H9 (cell line): ENCODE results near the gene TMEM244. TPM values are rescaled to one million over a fixed set of nuclear protein-coding genes. Genes with fewer than 3 reads are reported as not detected.

ENCODE experiments used
- DNase-seq: peaks from one replicate; pipeline ENCODE4 v3.0.0-alpha.2; 2017
- H2AFZ ChIP-seq: one replicate; pipeline ENCODE4 v1.6.1; 2013; ENCODE audit warnings: mild to moderate bottlenecking, low read length, control low read depth, moderate library complexity
- H2AK5ac ChIP-seq: 2 replicates; pipeline ENCODE4 v1.6.1; 2013; ENCODE audit warnings: low read length, control low read depth, mixed read lengths; ENCODE audit not compliant: insufficient read length
- H2BK120ac ChIP-seq: one replicate; pipeline ENCODE4 v1.6.1; 2013; ENCODE audit warnings: low read depth, mild to moderate bottlenecking, low read length, control low read depth, inconsistent platforms; ENCODE audit not compliant: poor library complexity, severe bottlenecking
- H2BK12ac ChIP-seq: 2 replicates; pipeline ENCODE4 v1.6.1; 2013; ENCODE audit warnings: low read length, control low read depth, mixed read lengths, low read depth; ENCODE audit not compliant: insufficient read length
- H2BK15ac ChIP-seq: 2 replicates; pipeline ENCODE4 v1.6.1; 2013; ENCODE audit warnings: low read depth, low read length, control low read depth
- H2BK20ac ChIP-seq: one replicate; pipeline ENCODE4 v1.6.1; 2013; ENCODE audit warnings: low read depth, mild to moderate bottlenecking, low read length, control low read depth, inconsistent platforms; ENCODE audit not compliant: poor library complexity, severe bottlenecking
- H2BK5ac ChIP-seq: 2 replicates; pipeline ENCODE4 v1.6.1; 2013; ENCODE audit warnings: low read length, control low read depth, mixed read lengths; ENCODE audit not compliant: insufficient read length
- H3K14ac ChIP-seq: 2 replicates; pipeline ENCODE4 v1.6.1; 2013; ENCODE audit warnings: low read length, control low read depth; ENCODE audit not compliant: insufficient read depth
- H3K18ac ChIP-seq: 2 replicates; pipeline ENCODE4 v1.6.1; 2013; ENCODE audit warnings: low read depth, mild to moderate bottlenecking, mixed read lengths, low read length, control low read depth; ENCODE audit not compliant: insufficient read length
- H3K23ac ChIP-seq: 2 replicates; pipeline ENCODE4 v1.6.1; 2013; ENCODE audit warnings: low read length, control low read depth, mixed read lengths, low read depth; ENCODE audit not compliant: insufficient read length
- H3K23me2 ChIP-seq: 2 replicates; pipeline ENCODE4 v1.6.1; 2013; ENCODE audit warnings: low read depth, mild to moderate bottlenecking, mixed read lengths, low read length, control low read depth; ENCODE audit not compliant: insufficient read length, poor library complexity, severe bottlenecking
- H3K27ac ChIP-seq: 2 replicates; pipeline ENCODE4 v1.5.1; 2013; ENCODE audit warnings: low read length, control low read depth, mixed read lengths, low read depth; ENCODE audit not compliant: insufficient read length
- H3K27me3 ChIP-seq: 2 replicates; pipeline ENCODE4 v1.6.1; 2013; ENCODE audit warnings: low read length, control low read depth, inconsistent platforms; ENCODE audit not compliant: insufficient read depth
- H3K4ac ChIP-seq: 2 replicates; pipeline ENCODE4 v1.6.1; 2013; ENCODE audit warnings: low read depth, mild to moderate bottlenecking, control low read depth, inconsistent platforms, low read length, moderate library complexity
- H3K4me1 ChIP-seq: 2 replicates; pipeline ENCODE4 v1.6.1; 2013; ENCODE audit warnings: low read length, control low read depth, inconsistent platforms; ENCODE audit not compliant: insufficient read depth
- H3K4me2 ChIP-seq: 2 replicates; pipeline ENCODE4 v1.6.1; 2013; ENCODE audit warnings: low read length, control low read depth, mixed read lengths; ENCODE audit not compliant: insufficient read length, insufficient read depth
- H3K56ac ChIP-seq: 2 replicates; pipeline ENCODE4 v1.6.1; 2013; ENCODE audit warnings: low read depth, mild to moderate bottlenecking, mixed read lengths, low read length, control low read depth; ENCODE audit not compliant: insufficient read length
- H3K79me1 ChIP-seq: 2 replicates; pipeline ENCODE4 v1.6.1; 2013; ENCODE audit warnings: low read depth, mild to moderate bottlenecking, moderate library complexity, low read length, control low read depth, inconsistent platforms; ENCODE audit not compliant: insufficient read depth, poor library complexity, severe bottlenecking
- H3K79me2 ChIP-seq: 2 replicates; pipeline ENCODE4 v1.6.1; 2013; ENCODE audit warnings: low read length, control low read depth, inconsistent platforms; ENCODE audit not compliant: insufficient read depth
- H3K9ac ChIP-seq: 2 replicates; pipeline ENCODE4 v1.6.1; 2013; ENCODE audit warnings: low read length, control low read depth, mixed read lengths; ENCODE audit not compliant: insufficient read length; ENCODE audit errors: extremely low read depth
- H3K9me3 ChIP-seq: one replicate; pipeline ENCODE4 v1.6.1; 2013; ENCODE audit warnings: low read depth, low read length, inconsistent platforms; ENCODE audit not compliant: control insufficient read depth
- H3T11ph ChIP-seq: one replicate; pipeline ENCODE4 v1.6.1; 2013; ENCODE audit warnings: mild to moderate bottlenecking, low read length, control low read depth, inconsistent platforms
- H4K20me1 ChIP-seq: one replicate; pipeline ENCODE4 v1.6.1; 2013; ENCODE audit not compliant: control insufficient read depth, insufficient read length, insufficient read depth
- H4K5ac ChIP-seq: 2 replicates; pipeline ENCODE4 v1.6.1; 2013; ENCODE audit warnings: low read depth, mild to moderate bottlenecking, mixed read lengths, low read length, control low read depth; ENCODE audit not compliant: insufficient read length
- H4K8ac ChIP-seq: replicated peaks from 2 replicates; pipeline ENCODE4 v1.6.1; 2013; ENCODE audit warnings: low read length, control low read depth, mixed read lengths, low read depth; ENCODE audit not compliant: insufficient read length
- H4K91ac ChIP-seq: 2 replicates; pipeline ENCODE4 v1.6.1; 2013; ENCODE audit warnings: low read depth, mild to moderate bottlenecking, moderate library complexity, mixed read lengths, low read length, control low read depth; ENCODE audit not compliant: insufficient read length
- H3K27ac Mint-ChIP-seq, 3 experiments: 2 replicates in 2 of 3; 3 replicates in 1 of 3; pipeline ENCODE4 v1.8.0; 2020 to 2021; ENCODE audit warnings: mixed read lengths in 3 of 3, mild to moderate bottlenecking in 1 of 3, moderate library complexity in 1 of 3
- H3K27me3 Mint-ChIP-seq: 2 replicates; pipeline ENCODE4 v1.8.0; 2021; ENCODE audit warnings: low read depth, mild to moderate bottlenecking, moderate library complexity, mixed read lengths
- H3K36me3 Mint-ChIP-seq, 3 experiments: 2 replicates in 2 of 3; 3 replicates in 1 of 3; pipeline ENCODE4 v1.8.0; 2020 to 2021; ENCODE audit warnings: low read depth in 3 of 3, mixed read lengths in 3 of 3; ENCODE audit not compliant: insufficient read depth in 1 of 3
- H3K4me1 Mint-ChIP-seq, 2 experiments: 2 replicates each; pipeline ENCODE4 v1.8.0; 2020; ENCODE audit warnings: mixed read lengths in 2 of 2
- H3K4me3 Mint-ChIP-seq, 2 experiments: 2 replicates in 1 of 2; 3 replicates in 1 of 2; pipeline ENCODE4 v1.8.0; 2020 to 2021; ENCODE audit warnings: mild to moderate bottlenecking in 2 of 2, mixed read lengths in 2 of 2, moderate library complexity in 1 of 2
- H3K9me3 Mint-ChIP-seq, 2 experiments: 2 replicates in 1 of 2; 3 replicates in 1 of 2; pipeline ENCODE4 v1.8.0; 2020; ENCODE audit warnings: mild to moderate bottlenecking in 2 of 2, mixed read lengths in 2 of 2, moderate library complexity in 1 of 2
- CTCF ChIP-seq: fragments of 200-600 bp; sonication (generic); conservative IDR thresholded peaks from 3 replicates; pipeline ENCODE4 v1.8.0; 2021; ENCODE audit warnings: antibody characterized with exemption, mild to moderate bottlenecking
- WGBS: extraction: QIAGEN DNeasy Blood & Tissue Kit; methylation state at CpG from one replicate; pipeline ENCODE4 v1.1.7; 2013; ENCODE audit warnings: missing lambda C conversion rate, low lambda C conversion rate, mixed read lengths; ENCODE audit not compliant: insufficient read length; ENCODE audit errors: extremely low coverage; 5-methylcytosine and 5-hydroxymethylcytosine counted together
- total RNA-seq: library from RNA; stranded (reverse); gene quantifications from 2 replicates; pipeline ENCODE4 v1.2.1, GENCODE V29; 2021

Gene TMEM244
- total RNA-seq, 1 experiment from 2014 or later = not detected

- Histone ChIP-seq H3K9me3 (no peaks in the 10 kb centered on the region), H4K91ac (no peak overlapping the region), H3K4me2 (no peak overlapping the region), H2AFZ (no peak overlapping the region), H3K27me3 (no peaks in the 10 kb centered on the region), H3K4ac (no peak overlapping the region), H3K27ac (no peak overlapping the region), H4K20me1 (no peaks in the 10 kb centered on the region), H3K23ac (no peak overlapping the region), H3T11ph (no peak overlapping the region), H4K5ac (no peak overlapping the region), H2AK5ac (no peak overlapping the region), H3K79me2 (no peaks in the 10 kb centered on the region), H3K79me1 (no peaks in the 10 kb centered on the region), H3K4me1 (no peaks in the 10 kb centered on the region; the same call in 1 of the 2 replicates), H3K18ac (no peak overlapping the region), H2BK15ac (no peak overlapping the region), H3K23me2 (no peaks in the 10 kb centered on the region), H2BK12ac (no peak overlapping the region), H2BK20ac (no peak overlapping the region), H3K56ac (no peak overlapping the region), H2BK120ac (no peak overlapping the region), H3K14ac (no peak overlapping the region), H3K9ac (no peak overlapping the region), H2BK5ac (no peak overlapping the region), H4K8ac (no peak overlapping the region)
- DNase-seq = no peak
- Mint-ChIP-seq H3K9me3 (no peaks in the 10 kb centered on the region), H3K27ac (no peak overlapping the region), H3K4me3 (no peak overlapping the region), H3K27me3 (no peaks in the 10 kb centered on the region), H3K4me1 (peaks cover 6 to 9% of the 10 kb centered on the region in 2 experiments; a peak in 2 of 4 replicates), H3K36me3 (no peaks in the 10 kb centered on the region)
- no peak for TF ChIP-seq CTCF
- WGBS = no CpG with 5 or more reads among the region's 2 CpGs
Measured at GRCh38 chr6:129866688-129867087, 5.6 kb upstream of the TMEM244 start.
